Frontal cortex (tissue), 4 donors: ENCODE results near the gene ARFGEF3. TPM values are rescaled to one million over a fixed set of nuclear protein-coding genes. Genes with fewer than 3 reads are reported as not detected.

Source experiments
- DNase-seq, 2 donors: peaks; one replicate each; pipeline ENCODE4 v3.0.0; 2012; ENCODE audit warnings: low spot score in 2 of 2
- FAIRE-seq: peaks from 2 replicates; lab custom pipeline; 2012; peaks lifted over from hg19 to GRCh38; lab: Jason Lieb, UNC
- small RNA-seq: library from RNA; depleted of rRNA; stranded (forward); fragments of <200 nt; gene quantifications from one replicate; pipeline ENCODE3, GENCODE V24; 2014
- total RNA-seq: library from RNA; depleted of rRNA; stranded (reverse); fragments of >200 nt; gene quantifications from one replicate; pipeline ENCODE4 v1.2.3, GENCODE V29; 2014
- donor health status: control.
- donor health status: control.
- donor health status: control.

The ARFGEF3 gene
- total RNA-seq, 1 donor from 2014 or later = 37.1 TPM

DNA sequence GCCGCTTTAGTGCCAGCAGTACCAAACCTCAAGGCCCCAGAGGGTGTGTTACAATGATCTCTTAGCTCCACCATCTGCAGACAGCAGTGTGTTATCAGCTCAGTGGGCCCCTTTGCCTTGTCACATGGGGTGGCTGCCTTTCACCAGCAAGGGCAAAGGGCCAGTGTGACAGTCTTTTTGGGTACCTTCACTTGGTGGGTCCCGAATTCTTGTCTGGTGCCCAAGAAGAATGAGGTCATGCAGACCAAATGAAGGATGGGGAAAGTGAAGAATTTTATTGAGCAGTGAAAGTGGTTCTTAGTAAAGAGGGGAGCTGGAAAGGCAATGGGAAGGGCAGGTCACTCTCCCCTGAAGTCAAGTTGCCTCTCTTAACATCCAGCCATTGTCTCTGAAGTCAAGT, 213.1 kb downstream of the ARFGEF3 start:
- no peak for DNase-seq
- no peak for FAIRE-seq

- FAIRE-seq = no peak
- no peak for DNase-seq
Observed at GRCh38 chr6:138377042-138377441, 215.3 kb downstream of the ARFGEF3 start.

- FAIRE-seq (no peak), DNase-seq (no peak)
Observed at GRCh38 chr6:138377844-138378243, 216.1 kb downstream of the ARFGEF3 start, which contains the start of gene SMIM28. SMIM28 (plus strand) TSS chr6:138377905; CDS start chr6:138378073, 168 bp downstream.

- FAIRE-seq (no peak), DNase-seq (no peak)
Observed at GRCh38 chr6:138378463-138378862, 216.7 kb downstream of the ARFGEF3 start.

- no peak for DNase-seq
- no peak for FAIRE-seq
Observed at GRCh38 chr6:138382498-138383265, 220.9 kb downstream of the ARFGEF3 start.

DNA sequence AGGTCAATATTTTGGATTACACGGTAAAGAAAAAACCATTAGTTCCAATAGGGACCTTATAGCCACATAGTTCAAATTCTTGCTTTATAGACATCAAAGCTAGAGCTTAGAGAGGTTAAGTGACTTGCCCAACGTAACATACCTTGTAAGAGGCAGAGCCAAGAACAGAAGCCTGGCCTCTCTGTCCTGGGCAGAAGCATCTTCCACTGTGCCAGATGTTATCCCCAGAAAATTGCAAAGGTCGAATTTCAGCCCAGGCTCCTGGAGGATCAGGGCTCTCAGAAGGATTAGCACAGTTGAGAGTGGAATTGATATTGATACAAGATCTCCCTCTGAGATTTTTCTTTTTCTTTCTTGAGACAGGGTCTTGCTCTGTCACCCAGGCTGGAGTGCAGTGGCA, 222.0 kb downstream of the ARFGEF3 start:
- no peak for DNase-seq

DNA sequence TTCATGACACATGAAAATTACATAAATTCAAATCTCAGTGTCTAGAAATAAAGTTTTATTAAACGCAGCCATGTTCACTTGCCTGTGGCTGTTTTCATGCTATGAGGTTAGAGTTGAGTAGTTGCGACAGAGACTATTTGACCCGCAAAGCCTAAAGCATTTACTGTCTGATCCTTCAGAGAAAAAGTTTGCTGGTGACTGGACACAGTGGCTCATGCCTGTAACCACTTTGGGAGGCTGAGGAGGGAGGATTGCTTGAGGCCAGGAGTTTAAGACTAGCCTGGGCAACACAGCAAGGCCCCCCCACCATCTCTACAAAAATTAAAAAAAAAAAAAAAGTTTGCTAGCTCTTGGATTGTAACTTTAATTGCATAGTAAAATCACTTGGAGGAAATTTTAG, 225.2 kb downstream of the ARFGEF3 start:
- FAIRE-seq = no peak
- no peak for DNase-seq

More for the DNA sequence above, 222.0 kb downstream of the ARFGEF3 start:
- FAIRE-seq = no peak

DNA sequence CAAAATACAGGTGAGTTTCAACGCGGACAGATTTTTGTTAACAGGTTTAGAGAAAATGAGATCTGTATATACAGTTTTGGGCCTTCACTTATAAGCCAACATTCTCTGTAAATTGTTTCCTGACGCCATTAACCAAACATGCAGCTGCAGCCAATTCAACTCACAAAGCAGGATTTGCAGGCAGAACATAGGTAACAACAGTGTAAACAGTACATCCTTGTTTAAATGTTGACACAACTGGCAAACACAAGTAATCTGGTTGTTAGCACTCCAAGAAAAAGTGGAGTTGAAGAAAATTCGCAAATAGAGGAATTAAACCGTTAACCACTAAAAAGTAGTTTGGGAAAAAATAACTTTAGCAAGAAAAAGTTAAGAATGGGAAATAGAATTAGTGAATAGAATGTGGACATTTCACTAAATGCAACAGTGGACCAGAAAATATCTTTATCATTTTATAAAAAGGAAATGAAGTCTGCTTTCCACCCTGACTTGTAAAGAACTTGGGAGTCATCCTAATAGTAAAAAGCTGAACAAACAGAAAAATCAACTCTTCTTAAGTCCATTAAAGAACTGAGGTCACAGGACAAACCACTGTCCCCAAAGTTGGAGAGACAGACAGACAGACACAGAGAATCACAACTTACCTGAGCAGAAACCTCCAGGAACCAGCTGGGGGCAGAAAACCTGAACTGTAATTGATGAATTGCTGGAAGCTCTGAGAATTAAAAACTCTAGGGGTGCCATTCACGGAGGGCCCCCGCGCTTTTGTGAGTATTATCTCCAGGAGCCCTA, 226.0 kb downstream of the ARFGEF3 start:
- no peak for FAIRE-seq

DNA sequence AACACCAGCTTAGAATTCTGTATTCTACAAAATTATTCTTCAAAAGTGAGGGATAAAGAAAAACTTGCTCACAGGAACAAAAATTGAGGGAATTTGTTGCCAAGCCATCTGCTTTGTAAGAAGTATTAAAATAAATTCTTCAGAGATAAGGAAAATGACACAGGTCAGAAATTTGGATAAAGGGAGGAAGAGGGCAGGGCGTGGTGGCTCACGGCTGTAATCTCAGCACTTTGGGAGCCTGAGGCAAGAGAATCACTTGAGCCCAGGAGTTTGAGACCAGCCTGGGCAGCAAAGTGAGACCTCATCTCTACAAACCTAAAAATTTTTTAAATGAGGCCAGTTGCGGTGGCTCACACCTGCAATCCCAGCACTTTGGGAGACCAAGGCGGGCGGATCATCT, 227.8 kb downstream of the ARFGEF3 start:
- DNase-seq (no peak), FAIRE-seq (no peak)

More for the DNA sequence above, 226.0 kb downstream of the ARFGEF3 start:
- DNase-seq = no peak

Small RNA genes within 50 kb of the gene (small RNA-seq; reads per million reads assigned to genes)
- not detected for gene AL031003.1

Other genes starting within 250 kb of the ARFGEF3 start
- 1.6 TPM for gene PERP, start 54.5 kb upstream of the ARFGEF3 start, total RNA-seq
- not detected for gene PBOV1, start 56.6 kb downstream of the ARFGEF3 start, total RNA-seq
- not detected for gene SMIM28, start 216.0 kb downstream of the ARFGEF3 start, total RNA-seq
- 4.9 TPM for gene HEBP2, start 242.3 kb downstream of the ARFGEF3 start, total RNA-seq